Prostate gland (tissue), 2 donors: ENCODE measurements around the gene WWOX. TPM values are rescaled to one million over a fixed set of nuclear protein-coding genes. Genes with fewer than 3 reads are reported as not detected.
A peak's percentile ranks its signal among the peaks of the same experiment; 100 is the strongest.

Experiments used
- DNase-seq: peaks from one replicate; pipeline ENCODE4 v3.0.0-alpha.2; 2019; ENCODE audit warnings: low spot score
- H3K27ac ChIP-seq, 2 donors: fragments of 200-600 bp; sonication (generic); 2 replicates each; pipeline ENCODE4 v1.5.1; 2017 to 2019
- H3K27me3 ChIP-seq: fragments of 200-600 bp; sonication (generic); replicated peaks from 2 replicates; pipeline ENCODE4 v1.5.1; 2019; ENCODE audit not compliant: insufficient read depth
- H3K36me3 ChIP-seq, 2 donors: fragments of 200-600 bp; sonication (generic); 1 replicate in 1 of 2; 2 replicates in 1 of 2; pipeline versions ENCODE4 v1.5.1 to v1.8.1; 2017 to 2019
- H3K4me1 ChIP-seq: fragments of 200-600 bp; sonication (generic); replicated peaks from 2 replicates; pipeline ENCODE4 v1.5.1; 2019
- H3K4me3 ChIP-seq, 2 donors: fragments of 200-600 bp; sonication (generic); 2 replicates each; pipeline ENCODE4 v1.5.1; 2017 to 2019
- H3K9me3 ChIP-seq: fragments of 200-600 bp; sonication (generic); 2 replicates; pipeline ENCODE4 v1.5.1; 2017
- CTCF ChIP-seq, 4 experiments: fragments of 200-600 bp in 2 of 4; fragments of 450-650 bp in 2 of 4; sonication (generic) in 2 of 4; IDR thresholded peaks; 1 replicate in 3 of 4; 2 replicates in 1 of 4; pipeline ENCODE4 v1.5.1; 2016 to 2019; ENCODE audit warnings: antibody characterized with exemption in 4 of 4, mild to moderate bottlenecking in 2 of 4, moderate library complexity in 2 of 4
- POLR2A ChIP-seq: fragments of 450-650 bp; IDR thresholded peaks from one replicate; pipeline ENCODE4 v1.6.1; 2016; ENCODE audit warnings: antibody characterized with exemption, mild to moderate bottlenecking
- POLR2AphosphoS5 ChIP-seq: sonication (generic); formaldehyde crosslinking; IDR thresholded peaks from one replicate; pipeline ENCODE4 v1.6.1; 2017; ENCODE audit warnings: antibody characterized with exemption
- WGBS: methylation state at CpG from one replicate; pipeline ENCODE4 v1.1.5; 2018; 5-methylcytosine and 5-hydroxymethylcytosine counted together
- intact Hi-C: fragments of 100-400 bp; cut with DNase I; formaldehyde crosslinking; loops from one replicate; pipeline ENCODE4 v1.14.2; 2022
- total RNA-seq, 2 donors: library from RNA; depleted of rRNA; stranded (reverse); fragments of >200 nt; gene quantifications; one replicate each; pipeline ENCODE4 v1.1.0, GENCODE V29; 2016

Gene WWOX
- total RNA-seq, 2 donors from 2014 or later, result 93.2 to 99.4 TPM

- H3K4me1 ChIP-seq, result no peaks in the 10 kb centered on the region
- no peaks in the 10 kb centered on the region for H3K9me3 ChIP-seq
- TF ChIP-seq CTCF (IDR thresholded peaks at IDR 0.05), result no peak
- no peak for TF ChIP-seq POLR2A
- TF ChIP-seq POLR2AphosphoS5, result no peak
- H3K27ac ChIP-seq, result no peak overlapping the region
- WGBS, result 96% methylated on average over 4 of the region's 4 CpGs
- no peak for DNase-seq
- intact Hi-C loops, result no loop called here
- no peaks in the 10 kb centered on the region for H3K27me3 ChIP-seq
- no peaks in the 10 kb centered on the region for H3K36me3 ChIP-seq
- no peak overlapping the region for H3K4me3 ChIP-seq
Observed at GRCh38 chr16:78852081-78852635, 752.7 kb downstream of the WWOX start.

- no peaks in the 10 kb centered on the region for H3K36me3 ChIP-seq
- H3K27me3 ChIP-seq, result no peaks in the 10 kb centered on the region
- no peak for DNase-seq
- no peak overlapping the region for H3K4me3 ChIP-seq
- WGBS, result 98% methylated on average over 2 of the region's 2 CpGs
- H3K27ac ChIP-seq, result no peak overlapping the region
- peaks cover 2% of the 10 kb centered on the region for H3K4me1 ChIP-seq
- H3K9me3 ChIP-seq, result no peaks in the 10 kb centered on the region
- TF ChIP-seq POLR2AphosphoS5, result no peak
- no peak for TF ChIP-seq CTCF (IDR thresholded peaks at IDR 0.05)
- TF ChIP-seq POLR2A, result no peak
- intact Hi-C loops, result no loop called here
Observed at GRCh38 chr16:78862022-78862421, 762.6 kb downstream of the WWOX start.

- DNase-seq, result peak; percentile 57
- intact Hi-C loops, result no loop called here
- Histone ChIP-seq H3K36me3 (no peaks in the 10 kb centered on the region), H3K27ac (no peak overlapping the region), H3K4me1 (peaks cover 4% of the 10 kb centered on the region), H3K4me3 (no peak overlapping the region), H3K9me3 (no peaks in the 10 kb centered on the region), H3K27me3 (no peaks in the 10 kb centered on the region)
- peak; percentile 73 for TF ChIP-seq POLR2AphosphoS5
- TF ChIP-seq CTCF (IDR thresholded peaks at IDR 0.05), result no peak
- TF ChIP-seq POLR2A, result no peak
- 21% methylated on average over 6 of the region's 6 CpGs for WGBS
Observed at GRCh38 chr16:78866521-78866920, 767.1 kb downstream of the WWOX start.

- intact Hi-C loops, result no loop called here
- no peak for DNase-seq
- H3K27me3 ChIP-seq, result no peaks in the 10 kb centered on the region
- H3K4me3 ChIP-seq, result no peak overlapping the region
- H3K27ac ChIP-seq, result no peak overlapping the region
- no peaks in the 10 kb centered on the region for H3K9me3 ChIP-seq
- TF ChIP-seq POLR2A (no peak), POLR2AphosphoS5 (no peak), CTCF (IDR thresholded peaks at IDR 0.05) (no peak)
- H3K4me1 ChIP-seq, result peaks cover 4% of the 10 kb centered on the region
- H3K36me3 ChIP-seq, result no peaks in the 10 kb centered on the region
- 95% methylated on average over 7 of the region's 7 CpGs for WGBS
Observed at GRCh38 chr16:78869492-78869891, 770.0 kb downstream of the WWOX start.

- H3K4me3 ChIP-seq, result no peak overlapping the region
- intact Hi-C loops, result no loop called here
Observed at GRCh38 chr16:78871241-78871640, 771.8 kb downstream of the WWOX start.

More at GRCh38 chr16:78871241-78871640, 771.8 kb downstream of the WWOX start:
- Histone ChIP-seq H3K27me3 (no peaks in the 10 kb centered on the region), H3K36me3 (no peaks in the 10 kb centered on the region), H3K4me1 (peaks cover 4% of the 10 kb centered on the region), H3K9me3 (no peaks in the 10 kb centered on the region), H3K27ac (no peak overlapping the region)
- TF ChIP-seq POLR2A (no peak), CTCF (IDR thresholded peaks at IDR 0.05) (no peak), POLR2AphosphoS5 (no peak)
- no peak for DNase-seq
- 89% methylated on average over 4 of the region's 4 CpGs for WGBS
